ENCODE data around the gene MRPL27.

Gene MRPL27

GRCh38 chr17:50358177-50358576 is 14.8 kb downstream of the MRPL27 start:
- ATAC-seq, result no peak
- Mint-ChIP-seq H3K4me3 (no peak overlapping the region), H3K27ac (peak overlapping the region; percentile 61), H3K4me1 (peaks cover 17% of the 10 kb centered on the region), H3K36me3 (peaks cover 83% of the 10 kb centered on the region), H3K9me3 (no peaks in the 10 kb centered on the region)
- no peak for DNase-seq (ENCODE audit: low spot score in 2 of 2)

- Mint-ChIP-seq H3K4me1 (peaks cover 20% of the 10 kb centered on the region), H3K4me3 (no peak overlapping the region), H3K36me3 (peaks cover 84% of the 10 kb centered on the region), H3K9me3 (no peaks in the 10 kb centered on the region), H3K27ac (no peak overlapping the region)
- DNase-seq (ENCODE audit: low spot score in 2 of 2) (no peak), ATAC-seq (no peak)
Measured at GRCh38 chr17:50356892-50357510, 16.0 kb downstream of the MRPL27 start.

- Mint-ChIP-seq H3K27ac (no peak overlapping the region), H3K4me1 (peaks cover 22% of the 10 kb centered on the region), H3K36me3 (peaks cover 84% of the 10 kb centered on the region), H3K9me3 (no peaks in the 10 kb centered on the region), H3K4me3 (no peak overlapping the region)
- no peak for DNase-seq (ENCODE audit: low spot score in 2 of 2)
- ATAC-seq, result no peak
Measured at GRCh38 chr17:50356418-50356817, 16.6 kb downstream of the MRPL27 start.

GRCh38 chr17:50355701-50356341 is 17.2 kb downstream of the MRPL27 start:
- Mint-ChIP-seq H3K4me1 (peaks cover 28% of the 10 kb centered on the region), H3K4me3 (no peak overlapping the region), H3K27ac (no peak overlapping the region), H3K9me3 (no peaks in the 10 kb centered on the region), H3K36me3 (peaks cover 82% of the 10 kb centered on the region)
- DNase-seq (ENCODE audit: low spot score in 2 of 2), result no peak
- ATAC-seq, result no peak

GRCh38 chr17:50355336-50355700 is 17.7 kb downstream of the MRPL27 start:
- ATAC-seq, result no peak
- Mint-ChIP-seq H3K36me3 (peaks cover 81% of the 10 kb centered on the region), H3K27ac (peak overlapping the region; percentile 43), H3K9me3 (no peaks in the 10 kb centered on the region), H3K4me3 (no peak overlapping the region), H3K4me1 (peaks cover 33% of the 10 kb centered on the region)
- DNase-seq (ENCODE audit: low spot score in 2 of 2), result no peak

GRCh38 chr17:50354776-50355175 is 18.2 kb downstream of the MRPL27 start:
- Mint-ChIP-seq H3K27ac (peak overlapping the region; percentile 43), H3K4me3 (no peak overlapping the region), H3K9me3 (no peaks in the 10 kb centered on the region), H3K4me1 (peaks cover 34% of the 10 kb centered on the region), H3K36me3 (peaks cover 77% of the 10 kb centered on the region)
- DNase-seq (ENCODE audit: low spot score in 2 of 2), result no peak
- ATAC-seq, result no peak

GRCh38 chr17:50354198-50354597 is 18.8 kb downstream of the MRPL27 start:
- peaks cover 75% of the 10 kb centered on the region for H3K36me3 Mint-ChIP-seq
- H3K27ac Mint-ChIP-seq, result peak overlapping the region; percentile 34

GRCh38 chr17:50353600-50354195 is 19.3 kb downstream of the MRPL27 start:
- peak overlapping the region; percentile 85 for H3K27ac Mint-ChIP-seq
- DNase-seq (ENCODE audit: low spot score in 2 of 2) (no peak), ATAC-seq (no peak)
- H3K36me3 Mint-ChIP-seq, result peaks cover 70% of the 10 kb centered on the region
- H3K4me1 Mint-ChIP-seq, result peaks cover 39% of the 10 kb centered on the region
- H3K4me3 Mint-ChIP-seq, result no peak overlapping the region
- H3K9me3 Mint-ChIP-seq, result no peaks in the 10 kb centered on the region

More at GRCh38 chr17:50354198-50354597, 18.8 kb downstream of the MRPL27 start:
- H3K4me1 Mint-ChIP-seq, result peaks cover 37% of the 10 kb centered on the region
- DNase-seq (ENCODE audit: low spot score in 2 of 2) (no peak), ATAC-seq (no peak)
- H3K9me3 Mint-ChIP-seq, result no peaks in the 10 kb centered on the region
- no peak overlapping the region for H3K4me3 Mint-ChIP-seq

GRCh38 chr17:50352693-50353599 is 20.0 kb downstream of the MRPL27 start:
- Mint-ChIP-seq H3K27ac (peak overlapping the region; percentile 85), H3K4me3 (no peak overlapping the region), H3K4me1 (peaks cover 47% of the 10 kb centered on the region), H3K9me3 (no peaks in the 10 kb centered on the region), H3K36me3 (peaks cover 63% of the 10 kb centered on the region)
- no peak for DNase-seq (ENCODE audit: low spot score in 2 of 2)
- ATAC-seq, result no peak

GRCh38 chr17:50352072-50352692 is 20.8 kb downstream of the MRPL27 start:
- peaks cover 61% of the 10 kb centered on the region for H3K36me3 Mint-ChIP-seq
- no peaks in the 10 kb centered on the region for H3K9me3 Mint-ChIP-seq
- H3K27ac Mint-ChIP-seq, result peak overlapping the region; percentile 85
- DNase-seq (ENCODE audit: low spot score in 2 of 2) (no peak), ATAC-seq (no peak)
- H3K4me3 Mint-ChIP-seq, result no peak overlapping the region
- H3K4me1 Mint-ChIP-seq, result peaks cover 55% of the 10 kb centered on the region

GRCh38 chr17:50350733-50351132 is 22.3 kb downstream of the MRPL27 start:
- DNase-seq (ENCODE audit: low spot score in 2 of 2) (no peak), ATAC-seq (no peak)
- H3K9me3 Mint-ChIP-seq, result no peaks in the 10 kb centered on the region
- H3K36me3 Mint-ChIP-seq, result peaks cover 59% of the 10 kb centered on the region
- peaks cover 63% of the 10 kb centered on the region for H3K4me1 Mint-ChIP-seq
- H3K4me3 Mint-ChIP-seq, result no peak overlapping the region
- H3K27ac Mint-ChIP-seq, result peak overlapping the region; percentile 85

- no peak for ATAC-seq
- no peak for DNase-seq (ENCODE audit: low spot score in 2 of 2)
- Mint-ChIP-seq H3K4me1 (peaks cover 72% of the 10 kb centered on the region), H3K27ac (peak overlapping the region; percentile 96), H3K36me3 (peaks cover 44% of the 10 kb centered on the region), H3K4me3 (peak overlapping the region; percentile 90), H3K9me3 (no peaks in the 10 kb centered on the region)
Measured at GRCh38 chr17:50349243-50349600, 23.8 kb downstream of the MRPL27 start.

GRCh38 chr17:50348522-50349242 is 24.3 kb downstream of the MRPL27 start:
- no peak for ATAC-seq
- Mint-ChIP-seq H3K4me1 (peaks cover 72% of the 10 kb centered on the region), H3K4me3 (peak overlapping the region; percentile 90), H3K27ac (peak overlapping the region; percentile 96), H3K36me3 (peaks cover 39% of the 10 kb centered on the region), H3K9me3 (no peaks in the 10 kb centered on the region)
- no peak for DNase-seq (ENCODE audit: low spot score in 2 of 2)

GRCh38 chr17:50347894-50348291 is 25.1 kb downstream of the MRPL27 start:
- DNase-seq (ENCODE audit: low spot score in 2 of 2), result no peak
- peak overlapping the region; percentile 90 for H3K4me3 Mint-ChIP-seq
- peaks cover 67% of the 10 kb centered on the region for H3K4me1 Mint-ChIP-seq
- H3K36me3 Mint-ChIP-seq, result peaks cover 31% of the 10 kb centered on the region
- ATAC-seq, result no peak
- peak overlapping the region; percentile 96 for H3K27ac Mint-ChIP-seq
- no peaks in the 10 kb centered on the region for H3K9me3 Mint-ChIP-seq

Measured in stimulated activated effector memory CD8-positive, alpha-beta T cell treated with anti-CD3 and anti-CD28 coated beads, Interleukin-12 subunit alpha, Interleukin-12 subunit beta, amount 100 ng/mL, for 72 hours (primary cell).